ENCODE results near the gene RPL13A. TPM values are rescaled to one million over a fixed set of nuclear protein-coding genes. Genes with fewer than 3 reads are reported as not detected.
"Not testable (repeated sequence)": the region's sequence is repeated elsewhere in the genome, so short reads cannot be mapped to it uniquely, and the experiment has no call there.

The RPL13A gene
- polyA plus RNA-seq, 1 of the 3 experiments (the other 2 are of a cell fraction): 2,748 TPM

- TF ChIP-seq PBX3 (IDR thresholded peaks at IDR 0.05) (no peak), NFIC (IDR thresholded peaks at IDR 0.05; ENCODE audit: borderline replicate concordance) (no peak), POLR2AphosphoS5 (IDR thresholded peaks at IDR 0.05; ENCODE audit: low read depth, low read length) (no peak), RCOR1 (IDR thresholded peaks at IDR 0.05; ENCODE audit: low read length) (no peak), RXRA (IDR thresholded peaks at IDR 0.05; ENCODE audit: borderline replicate concordance, low read depth) (no peak), ELF1 (IDR thresholded peaks at IDR 0.05) (peak; percentile 32; the same call in 1 of the 2 replicates), FOXM1 (IDR thresholded peaks at IDR 0.05; ENCODE audit: low read depth) (no peak), MEF2A (IDR thresholded peaks at IDR 0.05; ENCODE audit: borderline replicate concordance, low read depth) (no peak), RFX5 (IDR thresholded peaks at IDR 0.05; ENCODE audit: low read length) (no peak), TAF1 (IDR thresholded peaks at IDR 0.05; ENCODE audit: borderline replicate concordance, low read depth, low read length) (no peak), CHD2 (IDR thresholded peaks at IDR 0.05; ENCODE audit: low read length, partially characterized antibody) (peak; percentile 89), MXI1 (IDR thresholded peaks at IDR 0.05; ENCODE audit: low read depth, low read length) (no peak), CTCF (IDR thresholded peaks at IDR 0.05) (peak; percentile 91), EP300 (IDR thresholded peaks at IDR 0.05; ENCODE audit: borderline replicate concordance in 1 of 2, low read depth in 1 of 2, low read length in 1 of 2) (no peak), GATA2 (CRISPR knock-in tag; IDR thresholded peaks at IDR 0.05) (no peak), JUND (IDR thresholded peaks at IDR 0.05) (no peak), USF2 (IDR thresholded peaks at IDR 0.05; ENCODE audit: borderline replicate concordance, low read depth, low read length) (no peak), SIN3A (IDR thresholded peaks at IDR 0.05; ENCODE audit: borderline replicate concordance, low read depth, low read length) (peak; percentile 53; the same call in 1 of the 2 replicates), IRF3 (IDR thresholded peaks at IDR 0.05; ENCODE audit: low read depth, low read length) (no peak), SMC3 (IDR thresholded peaks at IDR 0.05; ENCODE audit: low read depth, low read length) (peak; percentile 87), YY1 (IDR thresholded peaks at IDR 0.05; ENCODE audit: low read depth) (no peak), RAD21 (IDR thresholded peaks at IDR 0.05; ENCODE audit: low read length) (peak; percentile 66), MAX (IDR thresholded peaks at IDR 0.05; ENCODE audit: low read depth) (peak; percentile 49; the same call in 1 of the 2 replicates), TEAD4 (IDR thresholded peaks at IDR 0.05; ENCODE audit: borderline replicate concordance, insufficient read depth) (no peak), NRF1 (IDR thresholded peaks at IDR 0.05; ENCODE audit: low read depth, low read length) (peak; percentile 29; the same call in 1 of the 2 replicates), EZH2phosphoT487 (IDR thresholded peaks at IDR 0.05; ENCODE audit: borderline replicate concordance, low read depth) (no peak), TCF12 (IDR thresholded peaks at IDR 0.05) (no peak; the same call in 1 of the 2 replicates), FOSL2 (IDR thresholded peaks at IDR 0.05; ENCODE audit: borderline replicate concordance, low read depth) (no peak)
Measured at GRCh38 chr19:49443366-49444099, 43.9 kb upstream of the RPL13A start (continued).

- H4K20me1 ChIP-seq (ENCODE audit: insufficient read depth); H3K79me2 ChIP-seq (ENCODE audit: insufficient read depth); DNase-seq; H3K9me3 ChIP-seq; H2AFZ ChIP-seq (ENCODE audit: low read depth); H3K27ac ChIP-seq (ENCODE audit: low read depth in 2 of 2, low read length in 1 of 2); H3K9me2 ChIP-seq; H3K36me3 ChIP-seq (replicated peaks in 1 of 2; ENCODE audit: control insufficient read depth in 1 of 2, insufficient read depth in 2 of 2, low read length in 1 of 2); H3K4me3 ChIP-seq (ENCODE audit: low read depth in 2 of 2, low read length in 1 of 2); H3K9ac ChIP-seq; POLR2A ChIA-PET: not testable (repeated sequence)
- WGBS (ENCODE audit: low lambda C conversion rate): 27% methylated on average over 5 of the region's 5 CpGs
- Histone ChIP-seq H3F3A (replicated peaks; ENCODE audit: insufficient read depth) (peaks cover 27% of the 10 kb centered on the region), H3K4me1 (ENCODE audit: control insufficient read depth in 1 of 2, insufficient read depth in 2 of 2, low read depth in 1 of 2, low read length in 1 of 2) (peaks cover 0 to 22% of the 10 kb centered on the region in 2 experiments; a peak in 1 of 4 replicates), H3K4me2 (peak overlapping the region; percentile 96), H3K27me3 (ENCODE audit: insufficient read depth) (peaks cover 26% of the 10 kb centered on the region)
- CTCF ChIA-PET: interaction anchor here (0.5 to 11.2 kb wide), 12 partner anchors 15 to 1273 kb away, joined by 3 to 149 read pairs (median 4); partner anchors contain the start of genes CGB7 and KASH5
Measured at GRCh38 chr19:49444100-49444700, 43.2 kb upstream of the RPL13A start.

Measured in SK-N-SH (cell line).